HepG2 (cell line): ENCODE results near the gene SMIM24. TPM values are rescaled to one million over a fixed set of nuclear protein-coding genes. Genes with fewer than 3 reads are reported as not detected.

Source experiments
- ATF2 ChIP-seq: sonication (generic); formaldehyde crosslinking; IDR thresholded peaks from 2 replicates; pipeline ENCODE4 v1.4.0; 2020; ENCODE audit warnings: missing genetic modification reagents
- FOXA1 ChIP-seq, 2 experiments: fragments of 450-650 bp in 1 of 2; sonication (generic) in 1 of 2; formaldehyde crosslinking in 1 of 2; IDR thresholded peaks; 2 replicates each; pipeline versions ENCODE4 v1.4.0 to v1.6.1; 2016 to 2020; ENCODE audit warnings: missing genetic modification reagents in 1 of 2
- IRF2 ChIP-seq: IDR thresholded peaks from 2 replicates; pipeline ENCODE4 v1.6.1; 2018; ENCODE audit warnings: missing genetic modification reagents, missing compliant biosample characterization
- JUN ChIP-seq: sonication (generic); formaldehyde crosslinking; IDR thresholded peaks from 2 replicates; pipeline ENCODE4 v1.4.0; 2020; ENCODE audit warnings: mild to moderate bottlenecking, missing genetic modification reagents
- JUND ChIP-seq: sonication (generic); formaldehyde crosslinking; IDR thresholded peaks from 2 replicates; pipeline ENCODE4 v1.8.0; 2022; ENCODE audit warnings: mild to moderate bottlenecking, missing genetic modification reagents
- KDM5B ChIP-seq: sonication (generic); formaldehyde crosslinking; IDR thresholded peaks from 2 replicates; pipeline ENCODE4 v1.4.0; 2020; ENCODE audit warnings: missing genetic modification reagents, mild to moderate bottlenecking, borderline replicate concordance
- KDM6A ChIP-seq: IDR thresholded peaks from 2 replicates; pipeline ENCODE4 v1.6.1; 2016; ENCODE audit warnings: low read depth
- MEF2D ChIP-seq: sonication (generic); formaldehyde crosslinking; IDR thresholded peaks from 2 replicates; pipeline ENCODE4 v1.5.1; 2020; ENCODE audit warnings: mild to moderate bottlenecking, missing genetic modification reagents
- MYNN ChIP-seq: sonication (generic); formaldehyde crosslinking; IDR thresholded peaks from 2 replicates; pipeline ENCODE4 v1.4.0; 2020; ENCODE audit warnings: mild to moderate bottlenecking, low read depth, missing genetic modification reagents
- PITX1 ChIP-seq: sonication (generic); formaldehyde crosslinking; IDR thresholded peaks from 2 replicates; pipeline ENCODE4 v1.5.1; 2020; ENCODE audit warnings: mild to moderate bottlenecking, missing genetic modification reagents
- RXRB ChIP-seq: IDR thresholded peaks from 2 replicates; pipeline ENCODE4 v1.6.1; 2016; ENCODE audit warnings: borderline replicate concordance, missing genetic modification reagents, missing compliant biosample characterization
- SALL1 ChIP-seq: sonication (generic); formaldehyde crosslinking; IDR thresholded peaks from 2 replicates; pipeline ENCODE4 v1.8.0; 2022; ENCODE audit warnings: mild to moderate bottlenecking, missing genetic modification reagents
- SP5 ChIP-seq: IDR thresholded peaks from 2 replicates; pipeline ENCODE4 v1.6.1; 2016; ENCODE audit warnings: low read depth, borderline replicate concordance
- ZBTB38 ChIP-seq: sonication (generic); formaldehyde crosslinking; IDR thresholded peaks from 2 replicates; pipeline ENCODE4 v1.5.1; 2020; ENCODE audit warnings: mild to moderate bottlenecking, missing genetic modification reagents
- ZNF264 ChIP-seq: sonication (generic); formaldehyde crosslinking; IDR thresholded peaks from 2 replicates; pipeline ENCODE4 v1.4.0; 2020; ENCODE audit warnings: missing genetic modification reagents
- ZNF333 ChIP-seq: sonication (generic); formaldehyde crosslinking; IDR thresholded peaks from 2 replicates; pipeline ENCODE4 v1.4.0; 2020; ENCODE audit warnings: mild to moderate bottlenecking, missing genetic modification reagents, borderline replicate concordance
- ZNF598 ChIP-seq: sonication (generic); formaldehyde crosslinking; IDR thresholded peaks from 2 replicates; pipeline ENCODE4 v1.5.1; 2020; ENCODE audit warnings: mild to moderate bottlenecking, missing genetic modification reagents, borderline replicate concordance
- ZNF776 ChIP-seq: sonication (generic); formaldehyde crosslinking; IDR thresholded peaks from 2 replicates; pipeline ENCODE4 v1.4.0; 2020; ENCODE audit warnings: mild to moderate bottlenecking, missing genetic modification reagents
- ZSCAN25 ChIP-seq: sonication (generic); formaldehyde crosslinking; IDR thresholded peaks from 2 replicates; pipeline ENCODE4 v1.8.0; 2022; ENCODE audit warnings: mild to moderate bottlenecking, missing genetic modification reagents
- polyA plus RNA-seq, 8 experiments: library from polyadenylated mRNA; depleted of rRNA in 3 of 8; stranded (reverse) in 7 of 8; unstranded in 1 of 8; fragments of >200 nt; fragmentation: Illumina TruSeq in 4 of 8; extraction: Trizol in 4 of 8; gene quantifications; 2 replicates each; pipeline versions ENCODE4 v1.2.1 to v1.2.3, GENCODE V29; 2011 to 2016; ENCODE audit warnings: low read depth in 4 of 8, missing spikeins in 1 of 8, mixed read lengths in 1 of 8; ENCODE audit not compliant: insufficient read depth in 1 of 8
- total RNA-seq, 5 experiments: library from RNA; depleted of rRNA; stranded (reverse); fragments of >200 nt; fragmentation: Illumina TruSeq; extraction: Trizol; gene quantifications; 2 replicates each; pipeline ENCODE4 v1.2.3, GENCODE V29; 2016; ENCODE audit warnings: low read depth in 1 of 5
- TF ChIP-seq, protein P1 (sequence below): sonication (generic); formaldehyde crosslinking; IDR thresholded peaks from 2 replicates; pipeline ENCODE4 v1.4.0; 2020; ENCODE audit warnings: low read depth, missing genetic modification reagents
- TF ChIP-seq, protein P2 (sequence below): sonication (generic); formaldehyde crosslinking; IDR thresholded peaks from 2 replicates; pipeline ENCODE4 v1.5.1; 2020; ENCODE audit warnings: missing genetic modification reagents, mild to moderate bottlenecking, borderline replicate concordance
- TF ChIP-seq, protein P3 (sequence below): sonication (generic); formaldehyde crosslinking; IDR thresholded peaks from 2 replicates; pipeline ENCODE4 v1.8.0; 2023; ENCODE audit warnings: mild to moderate bottlenecking, missing genetic modification reagents

Gene SMIM24
- total and polyA plus RNA-seq, 2 of the 13 experiments (the other 11 are each of a cell fraction or from before 2014, with no cell fraction given): 11.2 to 70.6 TPM

GRCh38 chr19:3507371-3508120 lies 27.2 kb upstream of the SMIM24 start (continued):
- TF ChIP-seq, protein P1, sequence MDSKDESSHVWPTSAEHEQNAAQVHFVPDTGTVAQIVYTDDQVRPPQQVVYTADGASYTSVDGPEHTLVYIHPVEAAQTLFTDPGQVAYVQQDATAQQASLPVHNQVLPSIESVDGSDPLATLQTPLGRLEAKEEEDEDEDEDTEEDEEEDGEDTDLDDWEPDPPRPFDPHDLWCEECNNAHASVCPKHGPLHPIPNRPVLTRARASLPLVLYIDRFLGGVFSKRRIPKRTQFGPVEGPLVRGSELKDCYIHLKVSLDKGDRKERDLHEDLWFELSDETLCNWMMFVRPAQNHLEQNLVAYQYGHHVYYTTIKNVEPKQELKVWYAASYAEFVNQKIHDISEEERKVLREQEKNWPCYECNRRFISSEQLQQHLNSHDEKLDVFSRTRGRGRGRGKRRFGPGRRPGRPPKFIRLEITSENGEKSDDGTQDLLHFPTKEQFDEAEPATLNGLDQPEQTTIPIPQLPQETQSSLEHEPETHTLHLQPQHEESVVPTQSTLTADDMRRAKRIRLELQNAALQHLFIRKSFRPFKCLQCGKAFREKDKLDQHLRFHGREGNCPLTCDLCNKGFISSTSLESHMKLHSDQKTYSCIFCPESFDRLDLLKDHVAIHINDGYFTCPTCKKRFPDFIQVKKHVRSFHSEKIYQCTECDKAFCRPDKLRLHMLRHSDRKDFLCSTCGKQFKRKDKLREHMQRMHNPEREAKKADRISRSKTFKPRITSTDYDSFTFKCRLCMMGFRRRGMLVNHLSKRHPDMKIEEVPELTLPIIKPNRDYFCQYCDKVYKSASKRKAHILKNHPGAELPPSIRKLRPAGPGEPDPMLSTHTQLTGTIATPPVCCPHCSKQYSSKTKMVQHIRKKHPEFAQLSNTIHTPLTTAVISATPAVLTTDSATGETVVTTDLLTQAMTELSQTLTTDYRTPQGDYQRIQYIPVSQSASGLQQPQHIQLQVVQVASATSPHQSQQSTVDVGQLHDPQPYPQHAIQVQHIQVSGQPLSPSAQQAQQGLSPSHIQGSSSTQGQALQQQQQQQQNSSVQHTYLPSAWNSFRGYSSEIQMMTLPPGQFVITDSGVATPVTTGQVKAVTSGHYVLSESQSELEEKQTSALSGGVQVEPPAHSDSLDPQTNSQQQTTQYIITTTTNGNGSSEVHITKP: peak; percentile 57; the same call in 1 of the 2 replicates
- TF ChIP-seq, protein P2, sequence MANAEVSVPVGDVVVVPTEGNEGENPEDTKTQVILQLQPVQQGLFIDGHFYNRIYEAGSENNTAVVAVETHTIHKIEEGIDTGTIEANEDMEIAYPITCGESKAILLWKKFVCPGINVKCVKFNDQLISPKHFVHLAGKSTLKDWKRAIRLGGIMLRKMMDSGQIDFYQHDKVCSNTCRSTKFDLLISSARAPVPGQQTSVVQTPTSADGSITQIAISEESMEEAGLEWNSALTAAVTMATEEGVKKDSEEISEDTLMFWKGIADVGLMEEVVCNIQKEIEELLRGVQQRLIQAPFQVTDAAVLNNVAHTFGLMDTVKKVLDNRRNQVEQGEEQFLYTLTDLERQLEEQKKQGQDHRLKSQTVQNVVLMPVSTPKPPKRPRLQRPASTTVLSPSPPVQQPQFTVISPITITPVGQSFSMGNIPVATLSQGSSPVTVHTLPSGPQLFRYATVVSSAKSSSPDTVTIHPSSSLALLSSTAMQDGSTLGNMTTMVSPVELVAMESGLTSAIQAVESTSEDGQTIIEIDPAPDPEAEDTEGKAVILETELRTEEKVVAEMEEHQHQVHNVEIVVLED: 0 out of 2 replicates have a peak, but pooled peaks have one; percentile 30
- peak; percentile 82 for TF ChIP-seq JUN (CRISPR knock-in tag)
- TF ChIP-seq ZSCAN25 (CRISPR knock-in tag): 0 out of 2 replicates have a peak, but pooled peaks have one; percentile 35
- TF ChIP-seq KDM6A (CRISPR knock-in tag): 0 out of 2 replicates have a peak, but pooled peaks have one; percentile 37
- peak; percentile 46; the same call in 1 of the 2 replicates for TF ChIP-seq ZNF264
- peak; percentile 60; the same call in 1 of the 2 replicates for TF ChIP-seq ZBTB38 (CRISPR knock-in tag)
- TF ChIP-seq IRF2 (CRISPR knock-in tag): no peak
- peak; percentile 71; the same call in 1 of the 2 replicates for TF ChIP-seq KDM5B (CRISPR knock-in tag)
- TF ChIP-seq, protein P3, sequence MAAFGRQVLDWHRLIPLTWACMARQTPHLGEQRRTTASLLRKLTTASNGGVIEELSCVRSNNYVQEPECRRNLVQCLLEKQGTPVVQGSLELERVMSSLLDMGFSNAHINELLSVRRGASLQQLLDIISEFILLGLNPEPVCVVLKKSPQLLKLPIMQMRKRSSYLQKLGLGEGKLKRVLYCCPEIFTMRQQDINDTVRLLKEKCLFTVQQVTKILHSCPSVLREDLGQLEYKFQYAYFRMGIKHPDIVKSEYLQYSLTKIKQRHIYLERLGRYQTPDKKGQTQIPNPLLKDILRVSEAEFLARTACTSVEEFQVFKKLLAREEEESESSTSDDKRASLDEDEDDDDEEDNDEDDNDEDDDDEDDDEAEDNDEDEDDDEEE (CRISPR knock-in tag): no peak
- TF ChIP-seq ZNF776: 0 out of 2 replicates have a peak, but pooled peaks have one; percentile 32
- TF ChIP-seq PITX1: 0 out of 2 replicates have a peak, but pooled peaks have one; percentile 25
- peak; percentile 70; the same call in 1 of the 2 replicates for TF ChIP-seq ZNF598 (CRISPR knock-in tag)
- peak; percentile 70 for TF ChIP-seq SALL1
- TF ChIP-seq RXRB (CRISPR knock-in tag): 0 out of 2 replicates have a peak, but pooled peaks have one; percentile 40
- TF ChIP-seq FOXA1 (IDR thresholded peaks at IDR 0.05): no peak
- TF ChIP-seq FOXA1 (CRISPR knock-in tag; IDR thresholded peaks at IDR 0.05): no peak
- no peak for TF ChIP-seq MYNN
- TF ChIP-seq JUND (CRISPR knock-in tag): peak; percentile 81
- TF ChIP-seq SP5: peak; percentile 35; the same call in 1 of the 2 replicates
- TF ChIP-seq MEF2D (CRISPR knock-in tag): 0 out of 2 replicates have a peak, but pooled peaks have one; percentile 35
- TF ChIP-seq ATF2 (CRISPR knock-in tag): peak; percentile 85
- TF ChIP-seq ZNF333: no peak
